ENCODE results near the gene IMMP2L. TPM values are rescaled to one million over a fixed set of nuclear protein-coding genes. Genes with fewer than 3 reads are reported as not detected.

Gene IMMP2L
- total and polyA plus RNA-seq, 2 of the 13 experiments (the other 11 are each of a cell fraction or from before 2014, with no cell fraction given), result 7.8 to 16.9 TPM

GRCh38 chr7:111094419-111094818, 467.9 kb downstream of the IMMP2L start:
- BruUV-seq (replicated peaks), result no TSS peak
- intact Hi-C loops (cut with micrococcal nuclease; ENCODE audit: unreplicated experiment), result loop anchor here (5.0 to 10.0 kb wide), 2 partner anchors 260 to 468 kb away; partner anchors contain the start of gene IMMP2L
- Histone ChIP-seq H2AFZ (ENCODE audit: low read length) (no peak overlapping the region), H3K4me1 (ENCODE audit: insufficient read depth, low read length) (no peaks in the 10 kb centered on the region), H3K9me3 (ENCODE audit: low read length) (no peaks in the 10 kb centered on the region), H3K9ac (ENCODE audit: insufficient read depth, low read depth, low read length) (no peak overlapping the region), H3K27me3 (ENCODE audit: control insufficient read depth in 1 of 2, insufficient read depth in 2 of 2, low read length in 2 of 2) (no peaks in the 10 kb centered on the region), H3K4me3 (replicated peaks in 1 of 3; ENCODE audit: insufficient read depth in 1 of 3, low read depth in 2 of 3, low read length in 3 of 3) (no peak overlapping the region), H3K27ac (ENCODE audit: extremely low read length, insufficient read depth, low read length) (no peak overlapping the region), H3K79me2 (ENCODE audit: insufficient read depth, low read length) (no peaks in the 10 kb centered on the region), H3K4me2 (ENCODE audit: low read depth, low read length) (no peak overlapping the region), H3K36me3 (replicated peaks in 1 of 2; ENCODE audit: control insufficient read depth in 1 of 2, insufficient read depth in 2 of 2, low read length in 2 of 2) (no peaks in the 10 kb centered on the region), H4K20me1 (ENCODE audit: insufficient read depth, low read length) (no peaks in the 10 kb centered on the region; the same call in 1 of the 2 replicates)
- 9% methylated on average over 1 of the region's 1 CpG for WGBS (ENCODE audit: low lambda C conversion rate)
- CTCF ChIA-PET (ENCODE audit: low intra/inter-chr PET ratio, low total read pairs), result no interaction called here
- DNase-seq (ENCODE audit: low spot score) (no peak), ATAC-seq (no peak), FAIRE-seq (no peak)
- no peak for TF ChIP-seq ZNF598 (CRISPR knock-in tag; IDR thresholded peaks at IDR 0.05; ENCODE audit: borderline replicate concordance)
- TF ChIP-seq NFE2L2 (IDR thresholded peaks at IDR 0.05; ENCODE audit: low read length), result no peak
- no peak for TF ChIP-seq ZNF816 (CRISPR knock-in tag; IDR thresholded peaks at IDR 0.05; ENCODE audit: borderline replicate concordance)
- no peak for TF ChIP-seq CREM (IDR thresholded peaks at IDR 0.05)
- no peak for TF ChIP-seq CREM (CRISPR knock-in tag; IDR thresholded peaks at IDR 0.05)
- no peak for TF ChIP-seq NCOA5 (CRISPR knock-in tag; IDR thresholded peaks at IDR 0.05)
- TF ChIP-seq GTF2F1 (IDR thresholded peaks at IDR 0.05; ENCODE audit: low read length), result no peak
- TF ChIP-seq KIAA2018 (CRISPR knock-in tag; IDR thresholded peaks at IDR 0.05; ENCODE audit: borderline replicate concordance), result no peak
- TF ChIP-seq STAT5B (CRISPR knock-in tag; IDR thresholded peaks at IDR 0.05), result no peak
- no peak for TF ChIP-seq ZC3H4 (CRISPR knock-in tag; IDR thresholded peaks at IDR 0.05; ENCODE audit: borderline replicate concordance)
- POLR2A ChIA-PET, result no interaction called here
- in situ Hi-C loops (cut with HindIII; ENCODE audit: extremely low pct_ligation_motif_present, low pct_unique_long_range_greater_than_20kb), result loop anchor here (5.0 to 25.0 kb wide), 3 partner anchors 393 to 1007 kb away; no protein-coding TSS in a partner anchor

Measured in HepG2 (cell line).